Stimulated activated CD4-positive, alpha-beta T cell treated with anti-CD3 and anti-CD28 coated beads, Interleukin-2, amount 100 ng/mL, for 24 hours (primary cell): ENCODE measurements around the gene MAPK1.
"Not testable (repeated sequence)": the region's sequence is repeated elsewhere in the genome, so short reads cannot be mapped to it uniquely, and the experiment has no call there.

Experiments
- DNase-seq, 2 donors: peaks; one replicate each; pipeline ENCODE4 v3.0.0-alpha.2; 2020

The MAPK1 gene

DNA sequence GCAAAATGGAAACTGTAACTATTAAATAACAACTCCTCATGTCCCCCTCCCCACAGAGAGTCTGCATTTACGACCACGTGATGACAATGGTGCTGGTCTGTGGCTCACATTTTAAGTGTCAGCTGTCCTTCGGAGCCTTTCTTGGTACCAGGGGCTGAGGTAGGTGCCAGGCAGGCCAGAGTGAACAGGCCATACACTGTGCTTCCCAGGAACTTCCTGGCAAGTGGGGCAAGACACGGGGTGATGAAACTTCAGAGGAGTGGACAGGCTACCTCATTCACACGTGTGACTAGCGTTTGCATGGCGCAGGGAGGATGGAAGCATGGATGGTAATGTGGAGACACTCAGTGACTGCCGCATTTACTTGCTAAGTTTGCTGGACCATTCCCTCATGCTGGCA lies 121.5 kb downstream of the MAPK1 start:
- DNase-seq: no peak

DNA sequence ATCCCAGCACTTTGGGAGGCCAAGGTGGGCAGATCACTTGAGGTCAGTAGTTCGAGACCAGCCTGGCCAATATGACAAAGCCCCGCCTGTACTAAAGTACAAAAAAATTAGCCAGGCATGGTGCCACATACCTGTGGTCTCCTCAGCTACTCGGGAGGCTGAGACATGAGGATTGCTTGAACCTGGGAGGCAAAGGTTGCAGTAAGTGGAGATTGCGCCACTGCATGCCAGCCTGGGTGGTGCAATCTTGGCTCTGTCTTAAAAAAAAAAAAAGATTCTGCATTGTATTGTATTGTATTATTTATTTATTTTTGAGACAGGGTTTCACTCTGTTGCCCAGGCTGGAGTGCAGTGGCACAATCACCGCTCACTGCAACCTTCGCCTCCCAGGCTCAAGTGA lies 122.5 kb downstream of the MAPK1 start:
- DNase-seq: not testable (repeated sequence)

DNA sequence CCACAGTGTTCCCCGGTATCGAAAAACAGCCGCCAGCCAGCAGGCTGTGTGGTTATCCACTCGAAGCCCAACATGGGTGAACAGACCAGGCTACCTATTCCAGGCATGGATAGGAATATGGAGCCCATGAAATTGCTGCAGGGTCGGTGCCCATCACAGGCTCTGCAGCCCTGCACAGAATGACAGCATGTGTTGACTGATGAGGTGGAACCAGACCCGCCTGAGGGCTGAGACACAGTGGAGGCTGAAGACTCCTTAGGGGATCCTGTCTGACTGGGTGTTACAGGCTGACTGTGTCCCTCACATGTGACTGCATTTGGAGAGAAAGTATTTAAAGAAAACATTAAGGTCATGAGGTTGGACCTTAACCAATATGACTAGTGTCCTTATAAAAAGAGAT lies 125.7 kb downstream of the MAPK1 start:
- no peak for DNase-seq

DNA sequence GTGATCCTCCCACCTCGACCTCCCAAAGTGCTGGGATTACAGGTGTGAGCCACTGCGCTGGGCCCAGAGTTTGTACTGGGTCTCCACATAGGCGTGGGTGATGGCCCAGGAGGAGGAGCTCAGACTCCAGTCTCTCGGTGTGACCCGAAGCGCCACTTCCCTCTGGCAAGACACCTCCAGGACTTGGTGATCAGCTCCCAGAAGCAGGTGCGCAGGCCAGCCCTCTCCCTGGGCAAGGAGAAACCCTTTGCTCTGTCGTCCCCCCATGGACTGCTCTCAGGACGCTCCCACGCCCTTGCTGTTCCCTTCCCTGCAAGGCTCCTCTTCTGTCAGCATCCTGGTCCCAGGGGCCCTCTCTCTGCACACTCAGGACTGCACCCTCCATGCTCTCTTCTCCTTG lies 126.4 kb downstream of the MAPK1 start:
- no peak for DNase-seq

DNA sequence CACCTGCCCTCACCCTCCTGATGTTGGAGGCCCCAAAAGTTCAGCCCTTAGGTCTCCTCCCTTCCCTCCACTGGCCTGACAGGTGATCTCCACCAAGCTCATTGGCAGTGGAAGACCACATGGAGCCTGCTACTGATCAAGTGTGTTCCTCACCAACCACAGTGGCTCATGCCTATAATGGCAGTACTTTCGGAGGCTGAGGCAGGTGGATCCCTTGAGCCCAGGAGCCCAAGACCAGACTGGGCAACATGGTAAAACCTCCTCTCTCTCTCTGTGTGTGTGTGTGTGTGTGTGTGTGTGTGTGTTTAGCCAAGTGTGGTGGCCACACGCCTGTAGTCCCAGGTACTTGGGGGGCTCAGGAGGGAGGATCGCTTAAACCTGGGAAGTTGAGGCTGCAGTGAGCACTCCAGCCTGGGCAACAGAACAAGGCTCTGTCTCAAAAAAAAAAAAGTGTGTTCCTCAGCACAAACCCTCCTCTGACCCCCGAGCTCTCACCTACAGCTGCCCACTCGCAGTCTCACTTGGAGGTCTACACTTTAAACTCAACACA lies 127.5 kb downstream of the MAPK1 start:
- DNase-seq: no peak

DNA sequence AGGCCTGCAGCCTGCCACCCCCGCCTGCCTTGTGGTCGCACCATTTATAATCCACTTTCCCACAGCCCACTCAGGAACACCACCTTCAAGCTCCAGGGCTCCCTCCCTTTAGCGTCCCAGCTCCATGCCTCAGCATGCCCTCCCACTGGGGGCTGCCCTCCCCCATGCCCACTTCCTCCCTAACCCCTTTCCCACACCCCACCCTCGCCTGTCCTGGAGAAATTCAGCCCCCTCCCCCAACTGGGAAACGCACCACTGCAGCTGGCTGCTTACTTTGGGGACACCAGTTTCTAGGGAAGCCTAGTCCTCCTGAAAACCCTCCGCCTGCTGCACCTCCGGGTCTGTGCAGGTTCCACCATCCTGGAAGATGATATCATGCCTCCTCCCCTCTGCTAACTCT lies 128.5 kb downstream of the MAPK1 start:
- DNase-seq: no peak

DNA sequence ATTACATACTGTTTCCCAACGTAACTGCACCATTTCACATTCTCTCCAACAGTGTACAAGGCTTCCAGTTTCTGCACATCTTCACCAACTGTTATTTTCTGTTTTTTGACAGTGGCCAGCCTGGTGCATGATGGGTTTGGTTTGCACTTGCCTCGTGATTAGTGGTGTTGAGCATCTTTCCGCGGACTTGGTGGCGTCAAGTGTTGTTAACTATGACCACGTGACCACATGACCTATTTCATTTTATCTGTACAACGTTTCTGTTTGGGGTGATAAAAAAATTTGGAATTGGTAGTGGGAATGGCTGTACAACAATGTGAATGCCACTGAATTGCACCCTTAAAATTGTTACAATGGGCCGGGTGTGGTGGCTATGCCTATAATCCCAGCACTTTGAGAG lies 129.4 kb downstream of the MAPK1 start:
- no peak for DNase-seq

DNA sequence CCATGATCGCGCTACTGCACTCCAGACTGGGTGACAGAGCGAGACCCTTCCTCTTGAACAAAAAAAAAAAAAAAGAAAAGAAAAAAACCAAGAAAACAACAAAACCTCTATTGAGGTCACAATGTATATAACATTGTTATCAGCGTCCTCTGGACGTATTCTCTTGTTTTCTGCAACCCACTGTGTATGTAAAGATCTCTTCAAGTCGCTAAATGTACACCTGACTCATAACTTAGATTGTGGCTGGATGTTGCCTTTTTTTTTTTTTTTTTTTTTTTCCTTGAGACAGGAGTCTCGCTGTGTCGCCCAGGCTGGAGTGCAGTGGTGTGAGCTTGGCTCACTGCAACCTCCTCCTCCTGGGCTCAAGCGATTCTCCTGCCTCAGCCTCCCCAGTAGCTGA lies 130.5 kb downstream of the MAPK1 start:
- DNase-seq: no peak

DNA sequence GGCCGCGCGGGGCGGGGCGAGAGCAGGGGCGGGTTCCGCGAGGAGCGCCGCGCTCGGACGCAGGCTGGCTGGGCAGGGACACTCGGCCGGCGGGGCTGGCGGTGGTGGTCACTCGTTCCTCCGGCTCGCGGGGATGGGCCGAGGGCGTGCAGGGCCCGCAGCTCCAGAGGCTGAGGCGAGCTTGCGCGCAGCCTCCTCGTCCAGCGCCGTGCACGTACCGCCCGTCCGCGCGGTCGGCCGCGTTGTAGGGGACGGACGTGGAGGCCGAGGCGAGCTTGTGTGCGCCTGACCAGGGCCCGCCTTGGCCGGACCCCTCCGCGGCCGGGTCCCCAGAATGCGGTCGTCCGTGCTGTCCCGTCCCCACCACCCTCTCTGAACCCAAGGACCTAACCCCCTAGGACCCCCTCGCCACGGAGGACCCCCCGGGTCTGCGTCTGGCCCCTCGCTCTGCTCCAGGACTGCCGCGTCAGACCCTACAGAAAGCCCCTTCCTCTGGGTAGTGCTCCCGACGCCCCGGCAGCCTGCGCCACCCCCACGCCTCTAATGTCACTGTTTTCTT lies 131.3 kb downstream of the MAPK1 start:
- DNase-seq: no peak

DNA sequence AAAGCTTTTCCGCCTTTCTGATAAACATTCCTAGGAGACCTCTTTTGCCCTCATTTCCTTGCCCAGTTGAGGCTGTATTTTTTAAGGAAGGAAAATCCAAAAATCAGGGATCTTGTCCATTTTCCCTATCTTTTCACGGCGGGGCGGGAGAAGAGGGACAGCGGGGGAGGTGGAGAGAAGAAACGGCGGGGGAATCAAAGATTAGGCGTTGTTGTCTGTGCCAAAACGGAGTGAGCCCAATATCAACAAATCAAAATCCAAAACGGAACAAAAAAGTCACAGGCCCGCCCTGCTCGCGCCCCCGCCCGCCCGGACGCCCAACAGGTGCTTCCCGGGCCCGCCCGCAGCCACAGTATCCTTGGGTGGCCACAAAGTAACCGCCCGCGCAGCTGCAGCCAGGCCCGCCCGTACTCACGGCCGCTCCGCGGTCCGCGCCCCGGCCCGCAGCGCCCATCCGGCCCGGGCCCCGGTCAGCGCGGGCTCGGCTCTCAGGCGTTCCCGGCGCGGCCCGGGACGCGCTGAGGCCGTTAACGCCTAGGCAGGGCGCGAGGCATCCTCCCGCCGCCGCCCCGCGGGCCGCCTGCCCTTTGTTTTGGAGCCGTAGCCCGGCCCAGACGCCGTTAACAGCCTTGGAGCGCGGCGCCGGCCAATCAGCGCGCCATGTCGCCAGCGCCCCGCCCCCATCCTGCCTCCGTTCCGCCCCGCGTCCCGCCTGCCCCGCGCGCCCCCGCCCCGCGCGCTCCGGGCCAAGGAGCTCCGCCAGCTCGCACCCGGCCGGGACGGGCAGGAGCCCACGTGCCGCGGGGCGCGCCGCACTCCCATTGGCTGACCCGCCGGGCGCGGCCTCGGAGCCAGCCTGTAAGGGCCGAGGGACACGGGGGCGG lies 132.0 kb downstream of the MAPK1 start, which contains the start of gene YPEL1:
YPEL1 (minus strand) TSS at position 595 of the 884 bp plus-strand sequence. CDS start 25,050 bp downstream, outside the sequence.
- DNase-seq: peak; percentile 91 to 93

DNA sequence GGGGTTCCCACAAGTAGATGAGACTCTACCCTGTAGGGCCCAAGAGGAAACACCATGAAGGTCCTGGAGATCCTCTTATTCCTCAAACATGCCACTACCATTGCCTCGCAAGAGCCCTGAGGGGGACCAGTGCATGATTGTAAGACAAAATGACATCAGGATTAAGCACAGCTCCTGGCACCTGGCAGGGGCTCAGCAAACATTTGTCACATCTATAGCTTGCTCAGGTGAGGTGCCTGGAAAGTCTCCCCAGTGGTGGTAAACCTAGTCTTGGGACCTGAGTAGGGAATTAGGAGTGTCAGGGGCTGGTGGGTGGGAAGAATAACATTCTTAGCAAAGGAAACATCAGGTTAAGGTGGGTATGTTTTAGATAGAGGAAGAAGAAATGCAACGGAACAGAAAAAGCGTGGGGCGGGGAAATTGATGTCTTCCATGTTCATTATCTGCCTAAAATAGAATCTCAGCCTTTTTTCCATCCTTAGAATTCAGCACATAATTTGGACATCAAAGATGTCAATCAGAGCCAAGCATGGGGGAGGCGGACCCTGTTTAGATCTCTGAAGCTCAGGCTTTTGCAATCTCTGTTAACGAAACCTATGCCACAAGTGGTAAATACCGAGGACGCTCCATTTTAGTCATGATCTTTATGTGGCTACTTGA lies 132.8 kb downstream of the MAPK1 start:
- no peak for DNase-seq

DNA sequence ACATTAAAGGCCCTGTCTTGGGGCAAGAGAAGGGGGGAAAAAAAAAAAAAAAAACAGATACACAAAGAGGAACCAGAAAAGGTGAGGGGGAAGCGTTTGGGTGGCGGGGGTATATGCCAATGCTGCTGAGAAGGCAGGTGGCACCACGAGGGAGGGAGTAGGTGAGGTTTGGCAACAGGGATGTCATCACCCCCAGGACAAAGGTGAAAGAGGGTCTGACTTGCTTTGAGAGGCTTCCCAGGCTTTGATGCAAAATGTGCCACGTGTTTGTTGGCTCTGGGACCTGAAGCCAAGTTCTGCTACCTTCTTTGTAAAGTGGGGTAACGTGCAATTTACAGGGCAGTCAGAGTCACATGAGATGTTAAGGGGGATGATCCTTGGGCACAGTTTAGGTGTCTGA lies 135.9 kb downstream of the MAPK1 start:
- no peak for DNase-seq

DNA sequence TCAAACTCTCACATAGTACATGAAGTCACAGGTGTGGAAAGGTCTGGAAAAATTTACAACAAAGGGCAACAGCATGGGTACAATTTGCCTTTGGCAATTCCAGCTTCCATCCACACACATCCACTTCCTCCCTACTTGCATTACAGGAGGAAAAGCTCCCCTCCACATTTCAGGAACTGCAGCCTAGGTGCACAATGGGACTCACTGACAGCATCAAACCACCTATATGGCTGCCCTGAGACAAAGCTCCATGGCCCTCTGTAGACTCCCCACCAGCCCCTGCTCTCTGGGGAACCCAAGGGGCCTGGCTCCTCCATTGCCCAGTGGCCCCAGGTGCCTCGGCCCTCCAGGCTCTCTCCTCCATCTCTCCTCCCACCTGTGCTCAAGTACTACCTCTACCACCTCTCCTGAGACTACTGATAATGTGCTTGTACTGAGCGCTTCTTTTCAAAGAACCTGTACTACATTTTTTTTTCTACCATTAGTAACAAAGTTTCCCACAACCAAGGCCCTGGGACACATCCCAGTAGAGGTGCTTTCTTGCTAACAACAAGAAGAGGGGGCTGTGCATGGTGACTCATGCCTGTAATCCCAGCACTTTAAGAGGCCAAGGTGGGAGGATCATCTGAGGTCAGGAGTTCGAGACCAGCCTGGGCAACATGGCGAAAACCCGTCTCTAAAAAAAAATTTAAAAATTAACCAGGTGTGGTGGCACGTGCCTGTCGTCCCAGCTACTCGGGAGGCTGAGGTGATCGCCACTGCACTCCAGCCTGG lies 136.7 kb downstream of the MAPK1 start:
- no peak for DNase-seq

DNA sequence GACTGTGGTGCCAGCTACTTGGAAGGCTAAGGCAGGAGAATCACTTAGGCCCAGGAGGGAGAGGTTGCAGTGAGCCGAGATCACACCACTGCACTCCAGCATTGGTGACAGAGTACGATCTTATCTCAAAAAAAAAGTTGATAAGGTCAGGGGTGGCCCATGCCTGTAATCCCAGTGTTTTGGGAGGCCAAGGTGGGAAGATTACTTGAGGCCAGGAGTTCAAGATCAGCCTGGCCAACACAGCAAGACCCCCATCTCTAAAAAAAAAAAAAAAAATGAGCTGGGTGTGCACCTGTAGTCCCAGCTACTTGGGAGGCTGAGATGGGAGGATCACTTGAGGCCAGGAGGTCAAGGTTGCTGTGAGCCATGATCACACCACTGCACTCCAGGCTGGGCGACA lies 138.3 kb downstream of the MAPK1 start:
- not testable (repeated sequence) for DNase-seq

DNA sequence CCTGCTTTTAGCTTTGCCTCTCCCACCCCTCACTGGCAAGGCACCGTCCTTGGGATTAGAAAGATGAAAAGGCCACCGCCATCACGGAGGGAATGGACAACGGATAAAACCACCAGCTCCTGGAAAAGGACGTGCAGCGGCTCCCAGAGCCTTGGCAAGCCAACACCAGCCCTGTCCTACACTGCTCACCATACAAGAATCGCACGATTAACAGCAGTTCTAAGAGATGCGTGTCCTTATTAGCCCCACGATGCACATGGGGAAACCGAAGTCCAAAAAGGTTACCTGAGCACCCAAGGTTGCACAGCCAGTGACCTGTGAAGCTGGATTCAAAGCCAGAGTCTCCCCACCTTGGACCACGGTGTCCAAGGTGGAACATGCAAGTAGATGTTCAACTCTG lies 139.2 kb downstream of the MAPK1 start:
- DNase-seq: no peak

DNA sequence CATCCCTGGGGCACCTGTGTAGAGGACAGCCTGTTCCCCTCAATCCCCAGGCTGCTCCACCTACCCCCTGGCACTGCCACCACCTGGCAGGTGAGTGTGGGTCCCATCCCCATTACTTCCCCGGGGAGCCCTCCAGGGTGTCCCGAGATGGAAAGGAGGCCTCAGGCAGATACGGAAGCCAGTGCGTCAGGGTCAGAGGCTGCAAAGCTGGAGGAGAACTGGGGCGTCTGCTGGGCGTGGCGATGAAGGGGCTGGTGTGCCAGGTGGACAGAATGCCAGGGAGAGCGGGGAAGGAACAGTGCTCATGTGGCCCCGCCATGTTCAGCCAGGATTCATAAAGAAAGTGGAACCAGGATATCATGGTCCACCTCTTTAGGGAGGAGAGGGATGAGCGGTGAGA lies 139.7 kb downstream of the MAPK1 start:
- no peak for DNase-seq

DNA sequence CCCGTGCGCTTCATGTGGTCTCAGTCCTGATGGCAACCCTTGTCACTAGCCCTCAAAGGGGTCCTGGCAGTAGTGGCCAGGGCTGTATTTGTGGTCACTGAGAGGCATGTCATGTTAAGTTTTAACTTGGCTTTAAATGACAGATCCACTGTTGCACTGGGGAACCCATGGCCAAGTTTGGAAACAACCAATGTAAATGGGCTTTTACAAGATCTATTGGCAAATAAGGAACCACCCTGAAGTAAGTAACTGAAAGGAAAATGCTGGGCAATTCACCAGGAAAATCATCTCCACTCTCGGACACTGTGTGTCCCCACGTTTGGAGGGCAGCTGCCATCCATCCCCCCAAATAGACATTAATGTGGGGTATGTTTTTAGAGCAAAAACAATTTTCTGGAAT lies 140.3 kb downstream of the MAPK1 start:
- DNase-seq: no peak

DNA sequence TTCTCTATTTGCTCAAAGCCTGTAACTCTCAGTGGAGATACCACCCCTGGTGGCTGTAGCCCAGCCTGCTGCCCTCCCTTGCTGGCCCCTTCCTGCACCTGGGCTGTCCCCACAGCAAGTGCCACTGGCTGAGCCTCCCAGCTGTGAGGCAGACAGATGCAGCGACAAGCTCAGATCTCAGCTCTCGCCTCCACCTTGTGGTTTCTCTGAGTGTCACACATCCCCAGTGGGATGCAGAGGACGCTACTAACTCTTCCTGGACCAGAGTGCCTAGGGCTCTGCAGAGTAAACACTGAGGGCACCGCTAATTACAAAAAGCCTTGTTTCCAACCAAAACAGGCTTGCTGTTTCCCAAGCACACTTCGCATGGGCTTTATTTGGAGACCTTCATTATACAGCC lies 140.8 kb downstream of the MAPK1 start:
- DNase-seq: peak; percentile 21 to 38

DNA sequence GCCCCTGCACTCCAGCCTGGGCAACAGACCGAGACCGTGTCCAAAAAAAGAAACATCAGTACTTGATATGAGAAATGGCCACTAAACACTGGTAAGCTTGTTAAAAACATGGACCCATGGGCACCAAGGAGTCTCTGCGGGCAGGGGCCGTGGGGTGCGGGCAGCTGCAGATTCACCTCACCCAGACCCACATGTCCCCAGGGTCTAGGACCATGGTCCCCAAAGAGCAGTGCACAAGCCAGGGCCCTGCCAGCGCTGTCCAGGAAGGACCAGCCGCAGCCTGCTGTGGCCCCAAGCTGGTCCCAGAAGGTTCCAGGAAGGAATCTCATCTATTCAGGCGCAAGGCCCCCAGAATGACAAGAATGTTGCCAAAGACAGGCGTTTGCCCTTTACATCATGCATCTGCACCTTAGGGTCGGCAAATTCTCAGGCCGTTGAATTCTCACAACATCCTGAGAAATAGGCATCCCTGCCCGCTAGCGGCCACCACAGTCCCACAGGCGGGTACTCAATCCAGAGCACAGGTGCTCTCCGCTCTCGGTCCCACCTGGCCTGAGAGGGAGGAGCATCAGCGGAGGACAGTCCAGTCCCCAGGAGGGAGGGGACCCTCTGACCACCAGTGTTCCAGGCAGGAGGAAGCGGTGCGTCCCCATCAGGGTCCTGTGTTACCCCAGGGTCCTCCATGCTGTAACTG lies 141.3 kb downstream of the MAPK1 start:
- DNase-seq: no peak

DNA sequence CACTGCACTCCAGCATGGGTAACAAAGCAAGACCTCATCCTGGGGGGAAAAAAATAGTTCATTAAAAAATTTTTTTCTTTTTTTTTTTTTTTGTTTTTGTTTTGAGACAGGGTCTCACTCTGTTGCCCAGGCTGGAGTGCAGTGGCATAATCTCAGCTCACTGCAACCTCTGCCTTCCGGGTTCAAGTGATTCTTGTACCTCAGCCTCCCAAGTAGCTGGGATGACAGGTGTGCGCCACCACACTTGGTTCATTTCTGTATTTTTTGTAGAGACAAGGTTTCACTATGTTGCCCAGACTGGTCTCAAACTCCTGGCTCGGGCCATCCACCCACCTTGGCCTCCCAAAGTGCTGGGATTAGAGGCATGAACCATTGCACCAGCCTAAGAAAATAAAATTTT lies 142.9 kb downstream of the MAPK1 start:
- not testable (repeated sequence) for DNase-seq

DNA sequence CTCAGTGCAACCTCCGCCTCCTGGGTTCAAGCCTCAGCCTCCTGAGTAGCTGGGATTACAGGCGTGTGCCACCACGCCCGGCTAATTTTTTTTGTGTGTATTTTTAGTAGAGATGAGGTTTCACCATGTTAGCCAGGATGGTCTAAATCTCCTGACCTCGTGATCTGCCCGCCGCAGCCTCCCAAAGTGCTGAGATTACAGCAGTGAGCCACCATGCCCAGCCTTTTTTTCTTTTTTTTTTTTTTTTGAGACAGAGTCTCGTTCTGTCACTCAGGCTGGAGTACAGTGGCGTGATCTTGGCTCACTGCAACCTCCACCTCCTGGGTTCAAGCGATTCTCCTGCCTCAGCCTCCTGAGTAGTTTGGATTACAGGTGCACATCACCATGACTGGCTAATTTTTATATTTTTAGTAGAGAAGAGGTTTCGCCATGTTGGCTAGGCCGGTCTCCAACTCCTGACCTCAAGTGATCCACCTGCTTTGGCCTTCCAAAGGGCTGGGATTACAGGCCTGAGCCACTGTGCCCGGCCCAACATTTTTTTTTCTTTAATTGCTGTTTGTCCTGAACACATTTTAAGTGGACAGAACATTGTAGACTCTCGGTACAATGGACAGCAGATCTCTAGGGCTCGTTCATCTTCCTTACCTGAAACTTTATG lies 146.1 kb downstream of the MAPK1 start:
- DNase-seq: not testable (repeated sequence)
